Lung (tissue), 12 donors: ENCODE results near the gene CFAP74. TPM values are rescaled to one million over a fixed set of nuclear protein-coding genes. Genes with fewer than 3 reads are reported as not detected.
A peak's percentile ranks its signal among the peaks of the same experiment; 100 is the strongest.

Experiments
- ATAC-seq: fragments of 200-7000 bp; cut with Tn5 transposase; one replicate; pipeline ENCODE4 v1.9.1; 2020; ENCODE audit warnings: moderate number of reproducible peaks; ENCODE audit not compliant: insufficient read depth, low FRiP score
- DNase-seq, 3 donors: peaks; one replicate each; pipeline ENCODE4 v3.0.0-alpha.2; 2013 to 2017
- H3K27ac ChIP-seq, 2 donors: one replicate each; pipeline ENCODE4 v1.5.1; 2013; ENCODE audit warnings: mild to moderate bottlenecking in 2 of 2, moderate library complexity in 2 of 2, control low read depth in 1 of 2, inconsistent platforms in 1 of 2, low read depth in 1 of 2, low read length in 1 of 2
- H3K27me3 ChIP-seq, 3 donors: one replicate each; pipeline ENCODE4 v1.5.1; 2013; ENCODE audit warnings: low read length in 2 of 3; ENCODE audit not compliant: control insufficient read depth in 3 of 3, insufficient read depth in 3 of 3
- H3K36me3 ChIP-seq, 4 donors: one replicate each; pipeline ENCODE4 v1.5.1; 2013; ENCODE audit warnings: low read length in 4 of 4, mild to moderate bottlenecking in 1 of 4, moderate library complexity in 1 of 4; ENCODE audit not compliant: control insufficient read depth in 4 of 4, insufficient read depth in 4 of 4
- H3K4me1 ChIP-seq, 5 donors: one replicate each; pipeline ENCODE4 v1.5.1; 2013; ENCODE audit warnings: low read length in 5 of 5, mild to moderate bottlenecking in 2 of 5, moderate library complexity in 1 of 5; ENCODE audit not compliant: control insufficient read depth in 5 of 5, insufficient read depth in 5 of 5
- H3K4me3 ChIP-seq: one replicate; pipeline ENCODE4 v1.5.1; 2013; ENCODE audit warnings: mild to moderate bottlenecking, control low read depth, moderate library complexity
- H3K9ac ChIP-seq, 2 donors: one replicate each; pipeline ENCODE4 v1.5.1; 2013; ENCODE audit warnings: low read length in 2 of 2, control low read depth in 1 of 2; ENCODE audit not compliant: insufficient read depth in 1 of 2
- H3K9me3 ChIP-seq, 4 donors: one replicate each; pipeline ENCODE4 v1.5.1; 2013; ENCODE audit warnings: low read length in 3 of 4, mild to moderate bottlenecking in 1 of 4, moderate library complexity in 1 of 4; ENCODE audit not compliant: control insufficient read depth in 4 of 4, insufficient read depth in 3 of 4
- WGBS, 2 donors: extraction: QIAGEN DNeasy Blood & Tissue Kit; methylation state at CpG; one replicate each; pipeline ENCODE4 v1.1.7; 2013; 5-methylcytosine and 5-hydroxymethylcytosine counted together
- polyA plus RNA-seq, 2 donors: library from polyadenylated mRNA; stranded (reverse); fragments of 200-250 nt; gene quantifications; one replicate each; pipeline ENCODE4 v1.2.1, GENCODE V29; 2013
- total RNA-seq, 2 donors: library from RNA; depleted of rRNA in 1 of 2; stranded (reverse); fragments of >200 nt in 1 of 2; gene quantifications; one replicate each; pipeline ENCODE4 v1.2.1, GENCODE V29; 2014 to 2021
- TF ChIP-seq, protein P1 (sequence below): IDR thresholded peaks from 2 replicates; pipeline ENCODE4 v1.5.1; 2012; ENCODE audit warnings: mild to moderate bottlenecking; ENCODE audit errors: control extremely low read depth, extremely low read depth
- donor health status: control.
- donor health status: control.
- donor health status: Bipolar disorder and iron deficiency.
- donor health status: healthy.
- donor health status: DM: yes; HTN: yes; CAD: no.

The CFAP74 gene
- total and polyA plus RNA-seq, 4 donors, result 3.1 to 20.8 (median 5.3) TPM

DNA sequence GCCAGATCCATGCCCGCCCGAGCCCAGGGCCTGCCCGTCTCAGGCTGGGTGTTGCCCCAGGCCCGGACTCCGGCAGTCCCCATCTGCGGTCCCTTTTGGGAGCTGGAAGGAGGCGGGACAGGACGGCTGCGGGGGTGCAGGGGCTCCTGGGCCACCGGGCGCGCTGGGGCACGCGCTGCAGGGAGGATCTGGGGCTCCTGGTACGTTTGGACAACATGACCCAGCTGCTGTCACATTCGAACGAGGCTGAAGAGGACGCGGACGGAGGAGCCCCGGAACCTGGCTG lies 95.1 kb downstream of the CFAP74 start:
- H3K9ac ChIP-seq, result peak overlapping the region in 1 of 2 donors; percentile 61
- TF ChIP-seq, protein P1, sequence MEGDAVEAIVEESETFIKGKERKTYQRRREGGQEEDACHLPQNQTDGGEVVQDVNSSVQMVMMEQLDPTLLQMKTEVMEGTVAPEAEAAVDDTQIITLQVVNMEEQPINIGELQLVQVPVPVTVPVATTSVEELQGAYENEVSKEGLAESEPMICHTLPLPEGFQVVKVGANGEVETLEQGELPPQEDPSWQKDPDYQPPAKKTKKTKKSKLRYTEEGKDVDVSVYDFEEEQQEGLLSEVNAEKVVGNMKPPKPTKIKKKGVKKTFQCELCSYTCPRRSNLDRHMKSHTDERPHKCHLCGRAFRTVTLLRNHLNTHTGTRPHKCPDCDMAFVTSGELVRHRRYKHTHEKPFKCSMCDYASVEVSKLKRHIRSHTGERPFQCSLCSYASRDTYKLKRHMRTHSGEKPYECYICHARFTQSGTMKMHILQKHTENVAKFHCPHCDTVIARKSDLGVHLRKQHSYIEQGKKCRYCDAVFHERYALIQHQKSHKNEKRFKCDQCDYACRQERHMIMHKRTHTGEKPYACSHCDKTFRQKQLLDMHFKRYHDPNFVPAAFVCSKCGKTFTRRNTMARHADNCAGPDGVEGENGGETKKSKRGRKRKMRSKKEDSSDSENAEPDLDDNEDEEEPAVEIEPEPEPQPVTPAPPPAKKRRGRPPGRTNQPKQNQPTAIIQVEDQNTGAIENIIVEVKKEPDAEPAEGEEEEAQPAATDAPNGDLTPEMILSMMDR, result no peak
- no peaks in the 10 kb centered on the region for H3K9me3 ChIP-seq
- 8 to 11% methylated on average over 20 to 21 of the region's 21 CpGs for WGBS, 2 donors
- H3K27ac ChIP-seq, result peak overlapping the region; percentile 93 to 95
- H3K4me1 ChIP-seq, result peaks cover 0 to 13% (median 0%) of the 10 kb centered on the region in 5 donors
- no peaks in the 10 kb centered on the region for H3K36me3 ChIP-seq
- DNase-seq, result no peak
- H3K4me3 ChIP-seq, result peak overlapping the region; percentile 62
- no peaks in the 10 kb centered on the region for H3K27me3 ChIP-seq
- ATAC-seq, result no peak

DNA sequence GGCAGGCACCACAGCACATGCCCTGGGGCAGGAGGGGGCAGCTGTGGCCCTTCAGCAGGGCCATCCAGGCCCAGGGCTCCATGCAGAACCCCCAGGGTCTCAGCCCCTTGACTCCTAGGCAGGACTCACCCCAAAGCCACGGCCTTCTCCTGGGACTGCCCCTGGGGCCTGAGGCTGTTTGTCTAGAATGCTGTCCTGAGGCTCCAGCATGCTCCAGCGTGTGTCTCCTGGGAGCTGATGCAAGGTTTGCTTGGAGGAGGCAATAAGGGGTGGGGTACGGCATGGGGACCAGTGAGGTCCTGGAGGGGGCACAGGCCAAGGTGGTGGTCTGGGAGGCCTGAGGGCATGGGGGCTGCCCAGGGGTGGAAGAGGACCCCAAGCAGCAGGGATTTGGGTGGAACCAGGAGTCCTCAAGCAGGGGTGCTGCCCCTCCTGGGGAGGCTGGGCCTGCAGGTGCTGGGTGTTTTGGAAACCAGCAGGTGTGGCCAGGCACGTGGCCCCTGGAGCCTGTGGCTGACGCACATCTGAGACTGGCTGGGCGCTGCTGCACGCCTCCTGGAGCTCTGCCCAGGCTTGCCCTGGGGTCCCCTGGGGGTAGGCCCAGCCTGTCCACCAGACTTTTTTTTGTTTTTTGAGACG lies 96.4 kb downstream of the CFAP74 start:
- peaks cover 0 to 13% (median 0%) of the 10 kb centered on the region in 5 donors for H3K4me1 ChIP-seq
- TF ChIP-seq, protein P1, result no peak
- H3K27me3 ChIP-seq, result no peaks in the 10 kb centered on the region
- no peak overlapping the region for H3K9ac ChIP-seq
- H3K36me3 ChIP-seq, result no peaks in the 10 kb centered on the region
- DNase-seq, result no peak
- H3K9me3 ChIP-seq, result no peaks in the 10 kb centered on the region
- 76 to 80% methylated on average over 8 of the region's 8 CpGs for WGBS, 2 donors
- H3K27ac ChIP-seq, result no peak overlapping the region
- ATAC-seq, result no peak
- no peak overlapping the region for H3K4me3 ChIP-seq

DNA sequence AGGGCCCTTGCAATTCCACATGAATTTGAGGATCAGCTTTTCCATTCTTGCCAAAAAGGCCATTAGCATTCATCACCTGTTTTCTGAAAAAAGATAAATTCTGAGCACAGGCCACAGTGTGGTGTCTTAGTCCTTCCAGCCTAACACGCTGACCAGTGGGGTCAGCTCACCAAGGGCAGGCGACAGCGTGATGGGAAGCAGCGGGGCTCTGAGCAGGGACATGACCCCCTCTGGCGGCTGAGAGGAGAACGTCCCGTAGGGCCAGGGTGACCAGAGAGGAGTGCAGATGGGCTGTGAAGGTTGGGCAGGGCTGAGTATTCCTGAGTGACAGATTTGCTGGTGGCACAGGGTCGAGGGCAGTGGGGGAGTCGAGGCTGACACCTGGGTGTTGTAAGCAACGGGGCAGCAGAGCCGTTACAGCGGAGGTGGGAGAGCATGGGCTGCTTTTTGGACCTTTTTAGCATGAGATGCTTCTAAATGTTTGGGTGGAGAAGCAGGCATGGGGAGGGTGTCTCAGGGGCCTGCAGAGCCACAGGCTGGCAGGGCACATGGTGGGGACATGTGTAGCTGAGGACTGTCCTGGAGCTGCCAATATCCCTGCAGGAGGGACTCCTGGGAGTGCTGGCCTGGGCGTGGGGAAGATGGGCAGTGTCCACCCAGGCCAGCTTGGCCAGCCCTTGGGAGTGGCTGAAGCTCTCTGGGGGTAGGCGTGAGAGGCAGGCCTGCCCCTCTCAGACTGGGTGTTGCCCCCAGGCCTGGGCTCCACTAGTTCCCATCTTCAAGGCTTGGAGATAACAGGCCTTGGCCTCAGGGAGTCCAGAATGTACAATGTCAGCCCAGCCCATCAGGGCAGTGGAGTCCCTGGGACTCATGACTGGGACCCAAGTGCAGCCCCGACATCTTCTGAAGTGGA lies 97.1 kb downstream of the CFAP74 start:
- Histone ChIP-seq H3K4me1 (peaks cover 0 to 13% (median 0%) of the 10 kb centered on the region in 5 donors), H3K27me3 (no peaks in the 10 kb centered on the region), H3K9me3 (no peaks in the 10 kb centered on the region), H3K36me3 (no peaks in the 10 kb centered on the region), H3K27ac (no peak overlapping the region), H3K9ac (no peak overlapping the region), H3K4me3 (no peak overlapping the region)
- peak; percentile 84 to 87 (median 86) for DNase-seq
- TF ChIP-seq, protein P1, result peak; percentile 90
- WGBS, 2 donors, result 26 to 27% methylated on average over 15 of the region's 15 CpGs
- peak; percentile 48 for ATAC-seq
